Spleen (tissue), 7 donors: ENCODE results near the gene KRTAP2-4.
"Not testable (repeated sequence)": the region's sequence is repeated elsewhere in the genome, so short reads cannot be mapped to it uniquely, and the experiment has no call there.

Source experiments
- CTCF ChIP-seq, 11 experiments: fragments of 200-600 bp in 7 of 11; fragments of 450-650 bp in 4 of 11; sonication (generic) in 4 of 11; IDR thresholded peaks in 8 of 11; conservative IDR thresholded peaks in 3 of 11; 1 replicate in 7 of 11; 2 replicates in 4 of 11; pipeline versions ENCODE4 v1.4.0 to v1.8.0; 2016 to 2021; ENCODE audit warnings: antibody characterized with exemption in 11 of 11, inconsistent platforms in 4 of 11, mild to moderate bottlenecking in 1 of 11
- POLR2A ChIP-seq, 3 donors: fragments of 450-650 bp; IDR thresholded peaks; one replicate each; pipeline ENCODE4 v1.5.1; 2017; ENCODE audit warnings: antibody characterized with exemption in 3 of 3, mild to moderate bottlenecking in 1 of 3
- POLR2AphosphoS5 ChIP-seq, 3 donors: sonication (generic); formaldehyde crosslinking; IDR thresholded peaks; one replicate each; pipeline ENCODE4 v1.5.1; 2017; ENCODE audit warnings: antibody characterized with exemption in 3 of 3
- donor health status: DM: no; HTN: no; CAD: no; lungs with moderate emphysema.
- donor health status: DM: no; HTN: no; CAD: no.
- donor health status: DM: no; HTN: no; CAD: no.

GRCh38 chr17:41055130-41055529, 10.5 kb downstream of the KRTAP2-4 start, which contains the start of gene KRTAP2-2:
- not testable (repeated sequence) for TF ChIP-seq POLR2AphosphoS5 (IDR thresholded peaks at IDR 0.05); CTCF (IDR thresholded peaks at IDR 0.05 in 8 of 11, conservative IDR thresholded peaks at IDR 0.05 in 3 of 11); POLR2A (IDR thresholded peaks at IDR 0.05)
